ENCODE measurements around the gene MIER1. TPM values are rescaled to one million over a fixed set of nuclear protein-coding genes. Genes with fewer than 3 reads are reported as not detected.

MIER1 gene
- total and polyA plus RNA-seq, 9 donors = 16.2 to 51.2 (median 45.8) TPM

DNA sequence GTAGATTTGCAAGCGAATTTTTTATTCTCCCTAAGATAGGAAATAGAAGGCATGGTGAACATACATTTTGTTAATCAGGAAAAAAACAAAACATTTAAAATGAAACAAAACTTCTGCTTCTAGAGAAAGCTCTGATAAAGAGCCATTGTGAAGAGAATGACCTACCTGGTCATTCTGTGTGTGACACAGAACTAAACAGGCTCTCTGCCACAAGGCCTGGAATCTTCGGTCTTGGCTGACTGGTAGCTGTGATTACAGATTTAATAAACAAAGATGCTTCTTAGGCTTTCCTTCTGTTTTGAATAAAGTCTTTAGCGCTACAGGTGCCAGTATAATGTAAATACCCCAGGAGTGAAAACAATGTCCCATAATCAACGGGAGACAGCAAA lies 107.1 kb downstream of the MIER1 start:
- TF ChIP-seq EP300 (IDR thresholded peaks at IDR 0.05) (no peak), POLR2A (IDR thresholded peaks at IDR 0.05) (no peak), CTCF (IDR thresholded peaks at IDR 0.05) (no peak)
- WGBS, 3 donors = 86 to 93% (median 88%) methylated on average over 4 of the region's 4 CpGs
- Histone ChIP-seq H3K9me3 (no peaks in the 10 kb centered on the region), H3K27me3 (no peaks in the 10 kb centered on the region), H3K4me3 (no peak overlapping the region), H3K27ac (no peak overlapping the region), H3K36me3 (no peaks in the 10 kb centered on the region), H3K4me1 (ENCODE audit: insufficient read depth) (no peaks in the 10 kb centered on the region)
- no peak for DNase-seq
- intact Hi-C loops (cut with DNase I) = no loop called here

Other genes with a start within 250 kb of the MIER1 start
- gene DYNLT5, start 172.5 kb upstream of the MIER1 start, total RNA-seq = 10 to 100 TPM in 1 of 7 donors, 1 to 10 TPM in 1, under 1 TPM in 5; 0.23 to 11.4 (median 0.60) TPM
- under 1 TPM; 0.05 to 0.48 TPM for gene DYNLT5, start 172.5 kb upstream of the MIER1 start, polyA plus RNA-seq
- gene INSL5, start 123.7 kb upstream of the MIER1 start, total RNA-seq = not detected
- gene INSL5, start 123.7 kb upstream of the MIER1 start, polyA plus RNA-seq = not detected
- gene DNAI4, start 134 bp upstream of the MIER1 start, total RNA-seq = 10 to 100 TPM; 21.7 to 52.6 (median 31.0) TPM
- 1 to 10 TPM; 2.5 to 3.0 TPM for gene DNAI4, start 134 bp upstream of the MIER1 start, polyA plus RNA-seq
- 10 to 100 TPM in 4 of 7 donors, 1 to 10 TPM in 3; 7.4 to 11.8 (median 10.3) TPM for gene SLC35D1, start 129.2 kb downstream of the MIER1 start, total RNA-seq
- gene SLC35D1, start 129.2 kb downstream of the MIER1 start, polyA plus RNA-seq = 10 to 100 TPM in 1 of 2 donors, 1 to 10 TPM in 1; 5.0 to 16.9 TPM
- 1 to 10 TPM in 2 of 7 donors, under 1 TPM in 2, not detected in 3; 0.24 to 3.9 (median 0.70) TPM for gene C1orf141, start 210.0 kb downstream of the MIER1 start, total RNA-seq
- 10 to 100 TPM in 1 of 2 donors, under 1 TPM in 1; 0.48 to 11.2 TPM for gene C1orf141, start 210.0 kb downstream of the MIER1 start, polyA plus RNA-seq
- gene IL23R, start 241.5 kb downstream of the MIER1 start, total RNA-seq = not detected
- gene IL23R, start 241.5 kb downstream of the MIER1 start, polyA plus RNA-seq = under 1 TPM; 0.02 to 0.68 TPM

Data from ovary (tissue), 9 donors.